ENCODE data around the gene RPS24. TPM values are rescaled to one million over a fixed set of nuclear protein-coding genes. Genes with fewer than 3 reads are reported as not detected.
"Not testable (repeated sequence)": the region's sequence is repeated elsewhere in the genome, so short reads cannot be mapped to it uniquely, and the experiment has no call there.

RPS24 gene
- total RNA-seq, 1 donor from 2014 or later: 1,458 TPM

DNA sequence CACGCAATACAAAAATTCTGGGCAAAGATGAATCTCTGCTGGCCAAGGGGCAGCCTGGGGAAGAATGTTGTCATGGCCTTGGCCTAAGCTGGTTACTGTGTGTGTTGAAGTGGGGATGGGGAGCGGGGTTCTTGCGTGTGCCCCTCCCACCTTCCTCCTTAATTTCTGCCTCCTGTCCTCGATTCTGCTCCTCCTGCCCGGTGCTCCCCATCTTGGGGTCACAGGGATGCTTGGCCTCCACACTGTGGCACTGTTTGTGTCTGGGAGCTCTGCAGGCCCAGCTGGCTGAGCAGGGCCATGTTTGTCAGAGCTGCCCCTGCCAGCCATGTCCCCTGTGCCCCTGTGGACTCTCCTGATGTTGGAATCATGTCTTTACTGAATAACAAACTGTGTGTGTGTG, 37.1 kb downstream of the RPS24 start:
- no peak overlapping the region for H3K4me3 Mint-ChIP-seq (ENCODE audit: unreplicated experiment)
- no peak overlapping the region for H3K27ac Mint-ChIP-seq (ENCODE audit: unreplicated experiment)
- H3K36me3 Mint-ChIP-seq (ENCODE audit: low read depth, unreplicated experiment): no peaks in the 10 kb centered on the region
- H3K27me3 Mint-ChIP-seq (ENCODE audit: unreplicated experiment): peaks cover under 1% of the 10 kb centered on the region
- DNase-seq (ENCODE audit: low spot score): no peak
- peaks cover 2% of the 10 kb centered on the region for H3K4me1 Mint-ChIP-seq (ENCODE audit: unreplicated experiment)
- TF ChIP-seq, protein P1, sequence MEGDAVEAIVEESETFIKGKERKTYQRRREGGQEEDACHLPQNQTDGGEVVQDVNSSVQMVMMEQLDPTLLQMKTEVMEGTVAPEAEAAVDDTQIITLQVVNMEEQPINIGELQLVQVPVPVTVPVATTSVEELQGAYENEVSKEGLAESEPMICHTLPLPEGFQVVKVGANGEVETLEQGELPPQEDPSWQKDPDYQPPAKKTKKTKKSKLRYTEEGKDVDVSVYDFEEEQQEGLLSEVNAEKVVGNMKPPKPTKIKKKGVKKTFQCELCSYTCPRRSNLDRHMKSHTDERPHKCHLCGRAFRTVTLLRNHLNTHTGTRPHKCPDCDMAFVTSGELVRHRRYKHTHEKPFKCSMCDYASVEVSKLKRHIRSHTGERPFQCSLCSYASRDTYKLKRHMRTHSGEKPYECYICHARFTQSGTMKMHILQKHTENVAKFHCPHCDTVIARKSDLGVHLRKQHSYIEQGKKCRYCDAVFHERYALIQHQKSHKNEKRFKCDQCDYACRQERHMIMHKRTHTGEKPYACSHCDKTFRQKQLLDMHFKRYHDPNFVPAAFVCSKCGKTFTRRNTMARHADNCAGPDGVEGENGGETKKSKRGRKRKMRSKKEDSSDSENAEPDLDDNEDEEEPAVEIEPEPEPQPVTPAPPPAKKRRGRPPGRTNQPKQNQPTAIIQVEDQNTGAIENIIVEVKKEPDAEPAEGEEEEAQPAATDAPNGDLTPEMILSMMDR (IDR thresholded peaks at IDR 0.05; ENCODE audit: unreplicated experiment): no peak
- no peaks in the 10 kb centered on the region for H3K9me3 Mint-ChIP-seq (ENCODE audit: unreplicated experiment)

DNA sequence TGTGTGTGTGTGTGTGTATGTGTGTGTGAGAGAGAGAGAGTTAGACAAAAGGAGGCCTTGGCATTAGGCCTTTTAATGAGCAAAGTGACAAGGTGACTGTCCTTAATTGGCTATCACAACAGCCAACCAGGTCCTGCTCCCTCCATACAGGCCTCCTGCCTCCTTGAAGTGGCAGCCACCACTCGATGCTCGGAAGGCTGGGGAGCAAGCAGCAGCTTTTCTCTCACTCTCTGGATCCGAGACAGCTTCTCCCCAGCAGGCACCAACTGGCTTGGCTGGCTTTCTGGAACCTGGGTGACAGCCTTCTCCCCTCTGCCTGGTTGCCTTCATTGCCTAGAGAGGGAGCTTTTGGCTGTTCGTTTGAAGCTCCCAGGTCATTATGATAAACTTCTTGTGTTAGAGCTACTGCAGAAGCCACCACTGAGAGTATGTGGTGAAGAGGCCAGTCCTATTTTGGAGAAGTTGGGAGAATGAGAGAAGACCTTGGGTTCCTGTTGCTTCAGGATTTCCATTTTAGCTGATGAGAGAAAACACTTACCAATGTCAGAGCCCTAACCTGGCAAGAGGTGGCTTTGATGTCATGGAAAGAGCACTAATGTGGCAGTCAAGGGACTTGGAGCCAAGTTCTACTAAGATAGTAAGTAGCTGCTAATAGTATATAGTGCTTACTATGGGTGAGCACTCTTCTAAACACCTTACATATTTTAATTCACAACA, 37.6 kb downstream of the RPS24 start:
- Mint-ChIP-seq H3K4me1 (ENCODE audit: unreplicated experiment) (no peaks in the 10 kb centered on the region), H3K27ac (ENCODE audit: unreplicated experiment) (no peak overlapping the region), H3K4me3 (ENCODE audit: unreplicated experiment) (no peak overlapping the region), H3K27me3 (ENCODE audit: unreplicated experiment) (no peaks in the 10 kb centered on the region), H3K9me3 (ENCODE audit: unreplicated experiment) (no peaks in the 10 kb centered on the region), H3K36me3 (ENCODE audit: low read depth, unreplicated experiment) (no peaks in the 10 kb centered on the region)
- TF ChIP-seq, protein P1 (IDR thresholded peaks at IDR 0.05; ENCODE audit: unreplicated experiment): no peak
- DNase-seq (ENCODE audit: low spot score): no peak

DNA sequence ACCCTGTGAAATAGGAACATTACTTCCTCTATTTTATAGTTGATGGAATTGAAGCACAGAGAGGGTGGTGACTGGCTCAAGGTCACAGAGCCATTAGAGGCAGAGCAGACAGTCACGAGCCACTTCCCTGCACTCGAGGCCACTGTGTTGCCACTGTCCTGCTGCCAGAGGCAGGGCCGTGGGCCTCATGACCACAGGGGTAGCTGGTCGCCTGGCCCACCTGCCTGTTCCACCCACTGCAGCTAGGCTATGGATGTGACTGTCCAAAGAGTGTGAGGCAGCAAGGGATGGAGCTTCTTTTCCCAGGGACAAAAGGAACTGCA, 38.2 kb downstream of the RPS24 start:
- no peak overlapping the region for H3K4me3 Mint-ChIP-seq (ENCODE audit: unreplicated experiment)
- TF ChIP-seq, protein P1 (IDR thresholded peaks at IDR 0.05; ENCODE audit: unreplicated experiment): no peak
- H3K27ac Mint-ChIP-seq (ENCODE audit: unreplicated experiment): no peak overlapping the region
- no peaks in the 10 kb centered on the region for H3K27me3 Mint-ChIP-seq (ENCODE audit: unreplicated experiment)
- no peaks in the 10 kb centered on the region for H3K4me1 Mint-ChIP-seq (ENCODE audit: unreplicated experiment)
- H3K9me3 Mint-ChIP-seq (ENCODE audit: unreplicated experiment): no peaks in the 10 kb centered on the region
- DNase-seq (ENCODE audit: low spot score): no peak
- no peaks in the 10 kb centered on the region for H3K36me3 Mint-ChIP-seq (ENCODE audit: low read depth, unreplicated experiment)

DNA sequence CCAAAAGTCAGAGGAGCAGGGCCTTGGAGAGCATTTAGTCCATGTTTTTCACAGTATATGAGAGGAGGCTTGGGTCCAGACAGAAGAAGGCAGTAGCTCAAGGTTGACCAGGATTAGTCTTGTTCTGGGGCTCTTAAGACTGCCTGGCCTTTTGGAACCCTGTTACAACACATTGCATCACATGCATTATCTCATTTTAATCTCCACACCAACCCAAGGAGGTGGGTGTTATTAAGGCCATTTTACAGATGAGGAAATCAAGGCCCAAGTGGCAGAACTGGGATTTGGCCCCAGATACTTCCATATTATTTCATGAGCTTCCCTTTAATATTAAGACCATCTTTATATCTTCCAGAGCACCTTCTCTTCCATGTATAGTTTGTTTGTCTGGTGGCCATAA, 38.8 kb downstream of the RPS24 start:
- TF ChIP-seq, protein P1 (IDR thresholded peaks at IDR 0.05; ENCODE audit: unreplicated experiment): no peak
- no peak for DNase-seq (ENCODE audit: low spot score)
- Mint-ChIP-seq H3K4me3 (ENCODE audit: unreplicated experiment) (no peak overlapping the region), H3K9me3 (ENCODE audit: unreplicated experiment) (no peaks in the 10 kb centered on the region), H3K36me3 (ENCODE audit: low read depth, unreplicated experiment) (no peaks in the 10 kb centered on the region), H3K4me1 (ENCODE audit: unreplicated experiment) (no peaks in the 10 kb centered on the region), H3K27ac (ENCODE audit: unreplicated experiment) (no peak overlapping the region), H3K27me3 (ENCODE audit: unreplicated experiment) (no peaks in the 10 kb centered on the region)

DNA sequence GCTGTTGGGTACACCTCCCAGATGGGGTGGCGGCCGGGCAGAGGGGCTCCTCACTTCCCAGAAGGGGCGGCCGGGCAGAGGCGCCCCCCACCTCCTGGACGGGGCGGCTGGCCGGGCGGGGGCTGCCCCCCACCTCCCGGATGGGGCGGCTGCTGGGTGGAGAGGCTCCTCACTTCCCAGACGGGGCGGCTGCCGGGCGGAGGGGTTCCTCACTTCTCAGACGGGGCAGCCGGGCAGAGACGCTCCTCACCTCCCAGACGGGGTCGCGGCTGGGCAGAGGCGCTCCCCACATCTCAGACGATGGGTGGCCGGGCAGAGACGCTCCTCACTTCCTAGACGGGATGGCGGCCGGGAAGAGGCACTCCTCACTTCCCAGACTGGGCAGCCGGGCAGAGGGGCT, 42.1 kb downstream of the RPS24 start:
- H3K4me3 Mint-ChIP-seq (ENCODE audit: unreplicated experiment); H3K4me1 Mint-ChIP-seq (ENCODE audit: unreplicated experiment); H3K36me3 Mint-ChIP-seq (ENCODE audit: low read depth, unreplicated experiment); H3K9me3 Mint-ChIP-seq (ENCODE audit: unreplicated experiment); DNase-seq (ENCODE audit: low spot score); H3K27ac Mint-ChIP-seq (ENCODE audit: unreplicated experiment); H3K27me3 Mint-ChIP-seq (ENCODE audit: unreplicated experiment): not testable (repeated sequence)
